Adrenal gland (tissue), 12 donors: ENCODE measurements around the gene SRGAP3. TPM values are rescaled to one million over a fixed set of nuclear protein-coding genes. Genes with fewer than 3 reads are reported as not detected.

Experiments used
- DNase-seq, 7 donors: peaks; one replicate each; pipeline ENCODE4 v3.0.0-alpha.2; 2019 to 2020
- H3K27ac ChIP-seq, 5 donors: fragments of 200-600 bp; sonication (generic) in 4 of 5; 1 replicate in 3 of 5; 2 replicates in 2 of 5; pipeline versions ENCODE4 v1.5.1 to v1.8.0; 2016 to 2020; ENCODE audit warnings: mild to moderate bottlenecking in 1 of 5
- H3K27me3 ChIP-seq: fragments of 200-600 bp; 2 replicates; pipeline ENCODE4 v1.8.0; 2021
- H3K36me3 ChIP-seq, 2 donors: fragments of 200-600 bp; replicated peaks in 1 of 2; 1 replicate in 1 of 2; 2 replicates in 1 of 2; pipeline versions ENCODE4 v1.5.1 to v1.8.0; 2018 to 2022
- H3K4me1 ChIP-seq, 2 donors: fragments of 200-600 bp; replicated peaks in 1 of 2; 1 replicate in 1 of 2; 2 replicates in 1 of 2; pipeline versions ENCODE4 v1.5.1 to v1.8.0; 2018 to 2021
- H3K4me3 ChIP-seq, 4 donors: fragments of 200-600 bp; sonication (generic) in 3 of 4; one replicate each; pipeline ENCODE4 v1.5.1; 2016 to 2018
- H3K9me3 ChIP-seq, 3 donors: fragments of 200-600 bp; sonication (generic) in 1 of 3; replicated peaks in 1 of 3; 1 replicate in 2 of 3; 2 replicates in 1 of 3; pipeline versions ENCODE4 v1.5.1 to v1.8.0; 2016 to 2021
- POLR2A ChIP-seq, 2 donors: fragments of 450-650 bp; IDR thresholded peaks; one replicate each; pipeline ENCODE4 v1.6.1; 2017; ENCODE audit warnings: antibody characterized with exemption in 2 of 2, mild to moderate bottlenecking in 2 of 2, moderate library complexity in 1 of 2
- WGBS, 4 donors: extraction: QIAGEN DNeasy Blood & Tissue Kit in 2 of 4; methylation state at CpG; one replicate each; pipeline versions ENCODE4 v1.1.5 to v1.1.7; 2013 to 2017; 5-methylcytosine and 5-hydroxymethylcytosine counted together
- intact Hi-C, 2 donors: fragments of 100-400 bp; cut with DNase I; formaldehyde crosslinking; loops; one replicate each; pipeline versions ENCODE4 v1.14.1 to v1.15.0; 2022 to 2023
- polyA plus RNA-seq, 3 donors: library from polyadenylated mRNA; stranded (reverse); fragments of 200-250 nt in 2 of 3; fragments of 350-450 nt in 1 of 3; fragmentation: Illumina TruSeq in 1 of 3; extraction: RNeasy Lipid Tissue Mini Kit (QIAGEN cat#74804) in 1 of 3; gene quantifications; one replicate each; pipeline ENCODE4 v1.2.3, GENCODE V29; 2013 to 2014
- total RNA-seq, 9 donors: library from RNA; depleted of rRNA in 4 of 9; stranded (reverse); fragments of >200 nt in 4 of 9; fragments of 120-200 nt in 1 of 9; fragmentation: NEBNext Ultra II Directional in 1 of 9; extraction: Animal tissue kit (Norgen Biotek cat#: 25700) in 1 of 9; gene quantifications; one replicate each; pipeline versions ENCODE4 v1.1.0 to v1.2.4, GENCODE V29; 2013 to 2023
- TF ChIP-seq, protein P1 (sequence below), 6 experiments: fragments of 450-650 bp in 4 of 6; fragments of 200-600 bp in 2 of 6; sonication (generic) in 1 of 6; IDR thresholded peaks; 1 replicate in 5 of 6; 2 replicates in 1 of 6; pipeline versions ENCODE4 v1.5.1 to v1.8.0; 2016 to 2021; ENCODE audit warnings: antibody characterized with exemption in 6 of 6, mild to moderate bottlenecking in 2 of 6, moderate library complexity in 1 of 6
- donor health status: healthy with polysubstance abuse.
- donor health status: Bipolar disorder and iron deficiency.
- donor health status: DM: yes; HTN: yes; CAD: no.
- donor health status: DM: no; HTN: no; CAD: no.
- donor health status: DM: no; HTN: no; CAD: no.
- donor health status: DM: yes; HTN: yes; CAD: no.

SRGAP3 gene
- total and polyA plus RNA-seq, 12 donors, result 3.3 to 35.0 (median 17.8) TPM

GRCh38 chr3:9229879-9230278 is 19.6 kb downstream of the SRGAP3 start:
- TF ChIP-seq POLR2A (IDR thresholded peaks at IDR 0.05), result no peak
- TF ChIP-seq, protein P1, sequence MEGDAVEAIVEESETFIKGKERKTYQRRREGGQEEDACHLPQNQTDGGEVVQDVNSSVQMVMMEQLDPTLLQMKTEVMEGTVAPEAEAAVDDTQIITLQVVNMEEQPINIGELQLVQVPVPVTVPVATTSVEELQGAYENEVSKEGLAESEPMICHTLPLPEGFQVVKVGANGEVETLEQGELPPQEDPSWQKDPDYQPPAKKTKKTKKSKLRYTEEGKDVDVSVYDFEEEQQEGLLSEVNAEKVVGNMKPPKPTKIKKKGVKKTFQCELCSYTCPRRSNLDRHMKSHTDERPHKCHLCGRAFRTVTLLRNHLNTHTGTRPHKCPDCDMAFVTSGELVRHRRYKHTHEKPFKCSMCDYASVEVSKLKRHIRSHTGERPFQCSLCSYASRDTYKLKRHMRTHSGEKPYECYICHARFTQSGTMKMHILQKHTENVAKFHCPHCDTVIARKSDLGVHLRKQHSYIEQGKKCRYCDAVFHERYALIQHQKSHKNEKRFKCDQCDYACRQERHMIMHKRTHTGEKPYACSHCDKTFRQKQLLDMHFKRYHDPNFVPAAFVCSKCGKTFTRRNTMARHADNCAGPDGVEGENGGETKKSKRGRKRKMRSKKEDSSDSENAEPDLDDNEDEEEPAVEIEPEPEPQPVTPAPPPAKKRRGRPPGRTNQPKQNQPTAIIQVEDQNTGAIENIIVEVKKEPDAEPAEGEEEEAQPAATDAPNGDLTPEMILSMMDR (IDR thresholded peaks at IDR 0.05), result no peak
- Histone ChIP-seq H3K9me3 (no peaks in the 10 kb centered on the region), H3K4me3 (no peak overlapping the region), H3K4me1 (peaks cover 26 to 53% of the 10 kb centered on the region in 2 donors), H3K27me3 (no peaks in the 10 kb centered on the region), H3K36me3 (no peaks in the 10 kb centered on the region), H3K27ac (peak overlapping the region; percentile 3 to 80 (median 74))
- DNase-seq, result peak in 3 of 7 donors; percentile 39 to 59 (median 52)
- 37 to 40% (median 39%) methylated on average over 7 of the region's 7 CpGs for whole genome bisulfite sequencing, 4 donors
- intact Hi-C loops, result no loop called here

GRCh38 chr3:9229325-9229724 is 20.1 kb downstream of the SRGAP3 start:
- peak; percentile 78 to 96 (median 91) for DNase-seq
- Histone ChIP-seq H3K27ac (peak overlapping the region in 4 of 5 donors; percentile 3 to 80 (median 76)), H3K36me3 (no peaks in the 10 kb centered on the region), H3K4me3 (no peak overlapping the region), H3K9me3 (no peaks in the 10 kb centered on the region), H3K27me3 (no peaks in the 10 kb centered on the region), H3K4me1 (peaks cover 26 to 58% of the 10 kb centered on the region in 2 donors)
- WGBS, 4 donors, result 18 to 36% (median 29%) methylated on average over 3 to 7 of the region's 7 CpGs
- TF ChIP-seq POLR2A (IDR thresholded peaks at IDR 0.05), result no peak
- TF ChIP-seq, protein P1 (IDR thresholded peaks at IDR 0.05), result no peak
- intact Hi-C loops, result no loop called here

GRCh38 chr3:9226326-9226725 is 23.1 kb downstream of the SRGAP3 start:
- intact Hi-C loops, result no loop called here
- no peak overlapping the region for H3K4me3 ChIP-seq
- no peaks in the 10 kb centered on the region for H3K36me3 ChIP-seq
- H3K27ac ChIP-seq, result no peak overlapping the region
- H3K27me3 ChIP-seq, result no peaks in the 10 kb centered on the region
- TF ChIP-seq, protein P1 (IDR thresholded peaks at IDR 0.05), result no peak
- TF ChIP-seq POLR2A (IDR thresholded peaks at IDR 0.05), result no peak
- 24 to 35% (median 26%) methylated on average over 4 of the region's 4 CpGs for WGBS, 4 donors
- peaks cover 22 to 47% of the 10 kb centered on the region in 2 donors for H3K4me1 ChIP-seq
- DNase-seq, result peak in 6 of 7 donors; percentile 46 to 73 (median 50)
- H3K9me3 ChIP-seq, result no peaks in the 10 kb centered on the region

- DNase-seq, result no peak
- Histone ChIP-seq H3K4me3 (no peak overlapping the region), H3K27me3 (no peaks in the 10 kb centered on the region), H3K4me1 (peaks cover 11 to 37% of the 10 kb centered on the region in 2 donors), H3K9me3 (no peaks in the 10 kb centered on the region), H3K36me3 (no peaks in the 10 kb centered on the region), H3K27ac (no peak overlapping the region)
- intact Hi-C loops, result no loop called here
- 94 to 100% (median 100%) methylated on average over 1 of the region's 1 CpG for WGBS, 4 donors
- no peak for TF ChIP-seq POLR2A (IDR thresholded peaks at IDR 0.05)
- TF ChIP-seq, protein P1 (IDR thresholded peaks at IDR 0.05), result no peak
Measured at GRCh38 chr3:9225268-9225667, 24.2 kb downstream of the SRGAP3 start.
